Tongue (tissue), 2 donors: Measurements from ENCODE around the gene BLM. TPM values are rescaled to one million over a fixed set of nuclear protein-coding genes. Genes with fewer than 3 reads are reported as not detected.
"Not testable (repeated sequence)": the region's sequence is repeated elsewhere in the genome, so short reads cannot be mapped to it uniquely, and the experiment has no call there.

ENCODE experiments used
- DNase-seq: peaks from one replicate; pipeline ENCODE4 v3.0.0-alpha.2; 2015
- total RNA-seq: library from RNA; depleted of rRNA; stranded (reverse); fragments of >200 nt; gene quantifications from one replicate; pipeline ENCODE4 v1.2.3, GENCODE V29; 2014

The BLM gene
- total RNA-seq, 1 donor from 2014 or later, result 7.3 TPM

- no peak for DNase-seq
Observed at GRCh38 chr15:90822204-90822955, 105.2 kb downstream of the BLM start.

GRCh38 chr15:90823455-90823974, 106.4 kb downstream of the BLM start:
- no peak for DNase-seq

GRCh38 chr15:90825115-90825899, 108.2 kb downstream of the BLM start:
- DNase-seq, result not testable (repeated sequence)

- not testable (repeated sequence) for DNase-seq
Observed at GRCh38 chr15:90826206-90826885, 109.2 kb downstream of the BLM start.

GRCh38 chr15:90826886-90827435, 109.8 kb downstream of the BLM start:
- DNase-seq, result no peak

- DNase-seq, result no peak
Observed at GRCh38 chr15:90828111-90828510, 111.0 kb downstream of the BLM start.

- DNase-seq, result no peak
Observed at GRCh38 chr15:90829126-90829525, 112.0 kb downstream of the BLM start.

GRCh38 chr15:90829942-90830440, 112.8 kb downstream of the BLM start:
- DNase-seq, result no peak

GRCh38 chr15:90834626-90835025, 117.5 kb downstream of the BLM start:
- DNase-seq, result no peak

- no peak for DNase-seq
Observed at GRCh38 chr15:90836296-90836871, 119.2 kb downstream of the BLM start.

- no peak for DNase-seq
Observed at GRCh38 chr15:90837094-90837493, 119.9 kb downstream of the BLM start.

- DNase-seq, result no peak
Observed at GRCh38 chr15:90838139-90838538, 121.0 kb downstream of the BLM start.

- no peak for DNase-seq
Observed at GRCh38 chr15:90838544-90838943, 121.4 kb downstream of the BLM start.

- DNase-seq, result no peak
Observed at GRCh38 chr15:90839187-90840071, 122.3 kb downstream of the BLM start.

GRCh38 chr15:90840157-90840855, 123.2 kb downstream of the BLM start:
- DNase-seq, result no peak

- DNase-seq, result no peak
Observed at GRCh38 chr15:90840954-90841353, 123.8 kb downstream of the BLM start.

- no peak for DNase-seq
Observed at GRCh38 chr15:90844696-90845095, 127.5 kb downstream of the BLM start.

GRCh38 chr15:90845201-90845949, 128.2 kb downstream of the BLM start:
- no peak for DNase-seq

GRCh38 chr15:90849424-90849823, 132.3 kb downstream of the BLM start:
- DNase-seq, result not testable (repeated sequence)
